Left cardiac atrium (tissue), 4 donors: ENCODE measurements around the gene THY1. TPM values are rescaled to one million over a fixed set of nuclear protein-coding genes. Genes with fewer than 3 reads are reported as not detected.
"Not testable (repeated sequence)": the region's sequence is repeated elsewhere in the genome, so short reads cannot be mapped to it uniquely, and the experiment has no call there.

Experiments used
- ATAC-seq, 2 donors: fragments of 200-7000 bp; cut with Tn5 transposase; one replicate each; pipeline ENCODE4 v1.9.1; 2020; ENCODE audit warnings: mild to moderate bottlenecking in 2 of 2, moderate library complexity in 2 of 2
- DNase-seq: peaks from one replicate; pipeline ENCODE4 v3.0.0-alpha.2; 2020
- intact Hi-C, 2 donors: fragments of 100-400 bp; cut with DNase I; formaldehyde crosslinking; loops; one replicate each; pipeline versions ENCODE4 v1.14.1 to v1.15.1; 2022 to 2023
- total RNA-seq, 2 donors: library from RNA; stranded (reverse); fragmentation: NEBNext Ultra II Directional; extraction: Animal tissue kit (Norgen Biotek cat#: 25700); gene quantifications; one replicate each; pipeline ENCODE4 v1.2.1, GENCODE V29; 2021
- donor health status: DM: no; HTN: yes; CAD: no.
- donor health status: DM: no; HTN: yes; CAD: no; lungs with severe emphysema.
- donor health status: DM: yes; HTN: yes; CAD: no.
- donor health status: Dilated cardiomyopathy.

Gene THY1
- total RNA-seq, 2 donors from 2014 or later: 6.1 to 7.0 TPM

- ATAC-seq (peak; percentile 33 to 54), DNase-seq (peak; percentile 21)
- intact Hi-C loops: no loop called here
Observed at GRCh38 chr11:119421941-119422808, 797 bp downstream of the THY1 start.

- DNase-seq: no peak
- no peak for ATAC-seq
- intact Hi-C loops: no loop called here
Observed at GRCh38 chr11:119421351-119421750, 1.6 kb downstream of the THY1 start.

GRCh38 chr11:119420631-119421030 is 2.3 kb downstream of the THY1 start:
- ATAC-seq: no peak
- intact Hi-C loops: no loop called here
- no peak for DNase-seq

- intact Hi-C loops: no loop called here
- no peak for DNase-seq
- no peak for ATAC-seq
Observed at GRCh38 chr11:119419834-119420492, 3.0 kb downstream of the THY1 start.

GRCh38 chr11:119419246-119419645 is 3.7 kb downstream of the THY1 start:
- ATAC-seq (no peak), DNase-seq (no peak)
- intact Hi-C loops: no loop called here

GRCh38 chr11:119418759-119419158 is 4.2 kb downstream of the THY1 start:
- DNase-seq (no peak), ATAC-seq (no peak)
- intact Hi-C loops: no loop called here

- intact Hi-C loops: no loop called here
- DNase-seq: no peak
- ATAC-seq: peak in 1 of 2 donors; percentile 69
Observed at GRCh38 chr11:119417726-119418540, 5.0 kb downstream of the THY1 start.

- intact Hi-C loops: no loop called here
- ATAC-seq: peak in 1 of 2 donors; percentile 78
Observed at GRCh38 chr11:119416606-119417580, 6.1 kb downstream of the THY1 start.

GRCh38 chr11:119415966-119416365 is 7.0 kb downstream of the THY1 start:
- intact Hi-C loops: no loop called here
- ATAC-seq (no peak), DNase-seq (no peak)

More at GRCh38 chr11:119416606-119417580, 6.1 kb downstream of the THY1 start:
- no peak for DNase-seq

GRCh38 chr11:119415517-119415916 is 7.5 kb downstream of the THY1 start:
- DNase-seq: no peak
- intact Hi-C loops: no loop called here
- ATAC-seq: no peak

GRCh38 chr11:119414734-119415133 is 8.2 kb downstream of the THY1 start:
- ATAC-seq: no peak
- intact Hi-C loops: no loop called here
- no peak for DNase-seq

- intact Hi-C loops: no loop called here
- DNase-seq (no peak), ATAC-seq (no peak)
Observed at GRCh38 chr11:119414321-119414720, 8.7 kb downstream of the THY1 start.

GRCh38 chr11:119412072-119412471 is 10.9 kb downstream of the THY1 start:
- ATAC-seq: no peak
- intact Hi-C loops: no loop called here
- DNase-seq: no peak

GRCh38 chr11:119410501-119410900 is 12.5 kb downstream of the THY1 start:
- no peak for DNase-seq
- ATAC-seq: no peak
- intact Hi-C loops: no loop called here

GRCh38 chr11:119409731-119410130 is 13.2 kb downstream of the THY1 start:
- ATAC-seq (no peak), DNase-seq (no peak)
- intact Hi-C loops: no loop called here

- intact Hi-C loops: no loop called here
- no peak for DNase-seq
- no peak for ATAC-seq
Observed at GRCh38 chr11:119406005-119406404, 17.0 kb downstream of the THY1 start.

GRCh38 chr11:119405448-119405847 is 17.5 kb downstream of the THY1 start:
- intact Hi-C loops, ATAC-seq, DNase-seq: not testable (repeated sequence)

GRCh38 chr11:119404872-119405271 is 18.1 kb downstream of the THY1 start:
- intact Hi-C loops: no loop called here
- DNase-seq (no peak), ATAC-seq (no peak)

GRCh38 chr11:119403021-119403420 is 20.0 kb downstream of the THY1 start:
- ATAC-seq: peak in 1 of 2 donors; percentile 14
- intact Hi-C loops: no loop called here
- no peak for DNase-seq
